IPS DF 6.9 (cell line): ENCODE measurements around the gene TCF3.

ENCODE experiments used
- DNase-seq: peaks from one replicate; pipeline ENCODE4 v3.0.0-alpha.2; 2013; ENCODE audit warnings: low read depth, low spot score
- H3K27ac ChIP-seq: one replicate; pipeline ENCODE4 v1.5.1; 2013; ENCODE audit warnings: low read length, control low read depth
- H3K27me3 ChIP-seq: 2 replicates; pipeline ENCODE4 v1.6.1; 2013; ENCODE audit warnings: mild to moderate bottlenecking, low read length; ENCODE audit not compliant: control insufficient read depth, insufficient read depth
- H3K36me3 ChIP-seq: 2 replicates; pipeline ENCODE4 v1.6.1; 2013; ENCODE audit warnings: low read length; ENCODE audit not compliant: control insufficient read depth, insufficient read depth
- H3K4me1 ChIP-seq: 2 replicates; pipeline ENCODE4 v1.6.1; 2013; ENCODE audit warnings: low read length; ENCODE audit not compliant: control insufficient read depth, insufficient read depth
- H3K4me3 ChIP-seq: 2 replicates; pipeline ENCODE4 v1.5.1; 2013; ENCODE audit warnings: mild to moderate bottlenecking, low read length
- H3K9me3 ChIP-seq: 2 replicates; pipeline ENCODE4 v1.6.1; 2013; ENCODE audit warnings: low read length, inconsistent platforms; ENCODE audit not compliant: control insufficient read depth, insufficient read depth
- WGBS: extraction: QIAGEN DNeasy Blood & Tissue Kit; methylation state at CpG from one replicate; pipeline ENCODE4 v1.1.7; 2013; ENCODE audit warnings: mixed read lengths, missing lambda C conversion rate; ENCODE audit not compliant: insufficient read length, insufficient coverage; 5-methylcytosine and 5-hydroxymethylcytosine counted together

TCF3 gene

DNA sequence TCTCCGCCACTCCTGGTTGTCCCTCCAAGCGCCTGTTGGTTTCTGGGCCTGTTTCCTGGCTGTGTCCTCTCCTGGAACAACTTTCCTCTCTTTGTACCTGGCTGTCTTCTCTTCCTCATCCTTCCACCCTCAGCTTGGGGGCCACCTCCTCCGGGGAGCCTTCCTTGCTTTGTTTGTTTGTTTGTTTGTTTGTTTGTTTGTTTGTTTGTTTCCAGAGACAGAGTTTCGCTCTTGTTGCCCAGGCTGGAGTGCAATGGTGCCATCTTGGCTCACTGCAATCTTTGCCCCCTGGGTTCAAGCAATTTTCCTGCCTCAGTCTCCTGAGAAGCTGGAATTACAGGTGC lies 6.6 kb upstream of the TCF3 start:
- Histone ChIP-seq H3K36me3 (no peaks in the 10 kb centered on the region), H3K4me3 (no peak overlapping the region), H3K9me3 (no peaks in the 10 kb centered on the region), H3K27ac (no peak overlapping the region), H3K4me1 (no peaks in the 10 kb centered on the region), H3K27me3 (no peaks in the 10 kb centered on the region)
- DNase-seq, result no peak
- WGBS, result no CpG with 5 or more reads among the region's 4 CpGs

DNA sequence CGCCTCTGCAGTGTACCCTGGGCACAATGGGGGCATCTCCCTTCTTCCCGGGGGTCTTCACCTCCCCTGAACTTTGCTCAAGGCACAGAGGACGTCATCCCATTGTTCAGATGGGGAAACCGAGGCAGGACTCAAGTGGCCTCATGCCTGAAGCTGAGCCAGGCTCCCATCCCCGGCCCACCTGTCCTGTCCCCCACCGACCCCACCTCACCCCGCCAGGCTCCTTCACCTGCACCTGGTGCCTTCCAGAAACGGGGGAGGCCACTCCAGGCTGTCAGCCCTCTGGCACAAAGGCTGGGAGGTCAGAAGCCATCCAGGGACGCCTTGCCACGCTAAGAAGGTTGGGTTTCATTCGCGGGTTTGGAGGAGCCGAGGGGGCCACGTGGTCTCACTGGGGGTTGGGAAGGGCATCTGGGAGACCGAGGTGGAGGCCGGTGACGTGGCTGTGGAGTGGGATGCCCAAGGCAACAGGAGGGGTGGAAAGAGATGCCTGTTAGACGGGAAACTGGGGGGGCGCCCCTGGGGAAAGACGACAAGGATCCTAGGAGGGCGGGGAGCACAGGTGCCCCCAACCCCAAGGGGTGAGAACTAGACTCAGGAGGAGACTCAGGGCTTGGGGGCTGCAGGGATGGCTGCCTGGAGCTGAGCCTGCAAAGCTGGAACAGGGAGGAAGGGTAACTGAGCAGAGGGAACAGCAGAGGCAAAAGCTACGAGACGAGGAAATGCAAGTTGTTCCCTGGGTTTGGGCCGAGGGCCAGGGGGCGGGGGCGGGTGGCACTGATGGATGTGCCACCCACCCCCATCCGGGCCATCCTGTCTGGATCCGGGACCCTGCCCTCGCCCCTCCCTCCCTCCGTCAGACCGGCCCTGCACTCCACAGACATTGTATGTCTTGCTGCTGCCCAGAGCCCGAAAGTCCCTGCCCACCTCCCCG lies 6.0 kb upstream of the TCF3 start:
- no peaks in the 10 kb centered on the region for H3K36me3 ChIP-seq
- H3K4me1 ChIP-seq, result no peaks in the 10 kb centered on the region
- H3K27me3 ChIP-seq, result no peaks in the 10 kb centered on the region

DNA sequence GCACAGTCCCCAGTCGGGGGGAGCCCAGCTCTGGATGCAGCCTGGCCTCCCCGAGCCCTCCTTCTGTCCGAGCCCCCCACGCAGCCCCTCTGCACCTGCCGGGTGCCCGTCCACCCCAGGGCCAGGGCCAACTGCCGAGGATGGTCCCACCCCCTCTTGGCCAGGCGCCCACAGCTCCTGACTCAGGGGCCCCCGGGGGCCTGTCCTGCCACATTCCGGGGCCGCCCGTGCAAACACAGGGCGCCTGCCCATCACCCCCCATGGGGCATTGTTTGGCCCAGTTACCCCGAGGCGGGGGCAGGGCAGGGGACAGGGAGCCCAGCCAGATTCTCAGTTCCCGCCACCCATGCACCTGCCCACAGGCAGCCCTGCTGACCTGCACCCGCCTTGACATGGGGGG lies 5.3 kb upstream of the TCF3 start:
- no peak for DNase-seq
- Histone ChIP-seq H3K36me3 (no peaks in the 10 kb centered on the region), H3K9me3 (no peaks in the 10 kb centered on the region), H3K4me3 (no peak overlapping the region), H3K27me3 (no peaks in the 10 kb centered on the region), H3K27ac (no peak overlapping the region), H3K4me1 (no peaks in the 10 kb centered on the region)
- WGBS, result no CpG with 5 or more reads among the region's 17 CpGs

More for the DNA sequence above, 6.0 kb upstream of the TCF3 start:
- H3K27ac ChIP-seq, result no peak overlapping the region
- no peak overlapping the region for H3K4me3 ChIP-seq
- WGBS, result no CpG with 5 or more reads among the region's 33 CpGs
- no peak for DNase-seq
- H3K9me3 ChIP-seq, result no peaks in the 10 kb centered on the region

DNA sequence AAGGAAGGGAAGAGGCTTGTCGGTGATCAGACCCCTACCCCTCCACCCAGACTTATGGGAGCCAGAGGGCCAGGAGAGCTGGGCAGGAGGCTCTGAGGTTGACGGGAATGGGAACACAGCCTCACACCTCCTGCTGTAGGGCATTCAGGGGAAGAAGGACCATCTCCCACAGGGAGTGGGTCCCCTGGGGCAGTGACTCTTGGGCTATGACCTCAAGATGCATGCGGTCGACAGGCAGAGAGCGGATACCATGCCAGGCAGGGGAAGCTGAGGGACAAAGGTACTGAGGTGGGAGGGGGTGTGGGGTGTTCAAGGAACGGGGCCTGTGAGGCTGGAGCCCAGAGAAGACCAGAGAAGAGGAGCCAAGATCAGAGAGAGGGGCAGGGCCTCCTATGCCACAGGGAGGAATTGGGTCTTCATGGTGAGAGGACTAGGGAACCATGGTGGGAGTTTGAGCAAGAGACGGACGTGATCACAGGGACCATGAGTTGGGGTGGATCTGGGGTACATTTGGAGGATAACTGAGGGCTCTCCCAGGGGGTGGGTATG lies 4.6 kb upstream of the TCF3 start:
- no peaks in the 10 kb centered on the region for H3K9me3 ChIP-seq
- no peak for DNase-seq
- H3K27me3 ChIP-seq, result no peaks in the 10 kb centered on the region
- no peaks in the 10 kb centered on the region for H3K4me1 ChIP-seq
- H3K36me3 ChIP-seq, result no peaks in the 10 kb centered on the region
- no peak overlapping the region for H3K4me3 ChIP-seq
- no peak overlapping the region for H3K27ac ChIP-seq
- WGBS, result no CpG with 5 or more reads among the region's 8 CpGs

DNA sequence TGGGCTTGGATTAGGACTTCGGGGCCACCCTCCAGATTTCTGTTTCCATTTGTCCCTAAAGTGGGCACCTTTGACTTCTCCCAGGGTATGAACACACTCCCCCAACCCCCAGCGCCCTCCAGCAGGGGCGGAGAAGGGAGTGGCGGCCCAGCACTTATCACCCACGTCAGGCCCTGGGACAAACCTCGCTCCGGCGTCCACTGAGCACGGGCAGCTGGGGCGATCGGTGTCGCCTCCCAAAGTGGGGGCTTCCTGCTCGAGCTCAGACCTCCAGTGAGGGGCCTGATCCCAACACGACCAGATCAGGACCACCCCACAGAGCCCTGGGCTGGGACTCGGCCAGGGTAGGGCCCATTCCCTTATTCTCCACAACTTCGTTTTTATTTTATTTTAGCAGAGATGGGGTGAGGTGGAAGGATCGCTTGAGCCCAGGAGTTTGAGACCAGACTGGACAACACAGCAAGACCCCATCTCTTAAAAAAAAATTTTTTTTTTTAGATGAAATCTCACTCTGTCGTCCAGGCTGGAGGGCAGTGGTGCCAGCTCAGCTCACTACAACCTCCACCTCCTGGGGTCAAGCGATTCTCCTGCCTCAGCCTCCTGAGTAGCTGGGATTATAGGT lies 3.7 kb upstream of the TCF3 start:
- Histone ChIP-seq H3K9me3 (no peaks in the 10 kb centered on the region), H3K27ac (no peak overlapping the region), H3K27me3 (no peaks in the 10 kb centered on the region), H3K4me3 (no peak overlapping the region), H3K4me1 (no peaks in the 10 kb centered on the region), H3K36me3 (no peaks in the 10 kb centered on the region)
- no peak for DNase-seq
- WGBS, result no CpG with 5 or more reads among the region's 19 CpGs

DNA sequence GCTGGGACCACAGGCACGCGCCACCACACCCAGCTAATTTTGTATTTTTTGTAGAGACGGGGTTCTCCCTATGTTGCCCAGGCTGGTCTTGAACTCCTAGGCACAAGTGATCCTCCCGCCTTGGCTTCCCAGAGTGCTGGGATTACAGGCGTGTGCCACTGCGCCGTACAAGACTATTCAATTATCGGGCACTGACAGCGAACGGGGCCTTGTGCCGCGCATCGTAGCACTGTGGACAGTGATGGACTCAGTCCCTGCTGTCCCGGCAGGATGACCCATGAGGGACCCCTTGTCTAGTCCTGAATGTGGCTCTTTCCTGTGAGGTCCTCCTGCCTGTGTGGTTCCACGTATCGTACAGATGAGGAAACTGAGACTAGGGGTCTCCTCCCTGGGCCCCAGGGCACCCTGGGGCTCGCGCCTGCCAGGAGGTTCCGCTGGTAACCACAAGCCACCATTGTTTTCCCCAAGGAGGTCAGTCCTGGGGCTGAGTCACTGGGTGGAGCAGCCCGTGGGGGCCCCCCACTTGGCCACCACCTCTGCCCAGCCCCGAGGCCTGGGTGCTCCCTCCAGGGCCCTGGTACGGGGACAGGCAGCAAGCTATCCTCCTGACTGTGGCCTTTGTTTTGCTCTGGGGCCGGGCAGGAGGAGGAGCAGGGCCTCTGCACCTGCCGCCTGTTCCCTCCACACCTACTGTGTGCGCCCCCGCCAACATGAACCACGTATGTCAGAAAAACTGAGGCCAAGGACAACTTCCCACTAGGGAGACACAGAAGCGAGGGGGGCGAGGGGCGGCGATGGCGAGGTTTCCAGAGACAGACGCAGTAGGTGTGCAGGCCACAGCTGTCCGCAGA lies 2.9 kb upstream of the TCF3 start:
- Histone ChIP-seq H3K4me1 (no peaks in the 10 kb centered on the region), H3K27ac (no peak overlapping the region), H3K36me3 (no peaks in the 10 kb centered on the region), H3K27me3 (no peaks in the 10 kb centered on the region), H3K9me3 (no peaks in the 10 kb centered on the region), H3K4me3 (no peak overlapping the region)
- DNase-seq, result no peak
- no CpG with 5 or more reads among the region's 34 CpGs for WGBS

DNA sequence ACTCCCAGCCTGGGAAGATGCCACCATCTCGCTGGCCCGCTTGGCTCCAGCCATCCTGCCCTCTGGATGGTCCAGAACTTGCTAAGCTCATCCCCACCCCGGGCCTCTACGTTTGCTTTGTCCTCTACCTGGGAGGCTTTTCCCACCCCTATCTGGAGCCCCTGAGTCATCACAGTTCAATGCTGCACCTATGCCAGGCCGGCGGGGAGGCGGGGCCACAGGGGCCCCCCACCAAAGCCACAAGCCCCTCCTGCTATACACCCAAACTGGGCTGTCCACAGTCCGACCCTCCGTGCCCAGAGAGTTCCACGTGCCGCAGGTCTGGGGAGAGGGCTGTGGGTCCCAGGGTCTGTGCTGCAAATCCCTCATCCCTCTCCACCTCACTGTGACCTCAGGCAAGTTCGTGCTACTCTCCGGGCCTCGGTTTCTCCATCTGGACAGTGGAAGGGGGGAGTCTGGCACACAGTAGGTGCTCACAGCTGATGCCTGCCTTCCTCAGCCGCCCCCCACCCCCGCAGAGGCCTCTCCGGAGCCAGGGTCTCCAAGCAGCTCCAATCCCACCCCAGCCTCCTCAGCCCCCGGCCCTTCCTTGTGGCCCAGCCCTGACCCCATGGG lies 1.9 kb upstream of the TCF3 start:
- Histone ChIP-seq H3K27me3 (no peaks in the 10 kb centered on the region), H3K9me3 (no peaks in the 10 kb centered on the region), H3K4me3 (no peak overlapping the region), H3K4me1 (0 out of 2 replicates have a peak, but pooled peaks cover 2% of the 10 kb centered on the region), H3K36me3 (peaks cover 3% of the 10 kb centered on the region; the same call in 1 of the 2 replicates), H3K27ac (no peak overlapping the region)
- DNase-seq, result no peak
- no CpG with 5 or more reads among the region's 18 CpGs for WGBS

DNA sequence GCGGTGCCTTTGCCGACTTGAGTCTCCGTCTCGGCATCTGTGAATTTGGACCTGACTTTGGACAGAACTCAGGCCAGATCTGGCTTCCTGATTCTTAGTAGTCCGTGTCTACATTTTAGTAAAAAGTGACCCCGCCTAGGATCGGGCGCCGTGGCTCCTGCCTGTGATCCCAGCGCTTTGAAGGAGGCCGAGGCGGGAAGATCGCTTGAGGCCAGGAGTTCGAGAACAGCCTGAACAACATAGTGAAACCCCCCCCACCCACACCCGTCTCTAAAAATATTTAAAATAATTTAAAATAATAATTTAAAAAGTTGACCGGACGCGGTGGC lies 849 bp upstream of the TCF3 start:
- Histone ChIP-seq H3K9me3 (no peaks in the 10 kb centered on the region), H3K36me3 (peaks cover 10% of the 10 kb centered on the region), H3K4me3 (peak overlapping the region; percentile 25; the same call in 1 of the 2 replicates), H3K4me1 (0 out of 2 replicates have a peak, but pooled peaks cover 2% of the 10 kb centered on the region), H3K27me3 (no peaks in the 10 kb centered on the region), H3K27ac (no peak overlapping the region)
- DNase-seq, result no peak
- no CpG with 5 or more reads among the region's 18 CpGs for WGBS

DNA sequence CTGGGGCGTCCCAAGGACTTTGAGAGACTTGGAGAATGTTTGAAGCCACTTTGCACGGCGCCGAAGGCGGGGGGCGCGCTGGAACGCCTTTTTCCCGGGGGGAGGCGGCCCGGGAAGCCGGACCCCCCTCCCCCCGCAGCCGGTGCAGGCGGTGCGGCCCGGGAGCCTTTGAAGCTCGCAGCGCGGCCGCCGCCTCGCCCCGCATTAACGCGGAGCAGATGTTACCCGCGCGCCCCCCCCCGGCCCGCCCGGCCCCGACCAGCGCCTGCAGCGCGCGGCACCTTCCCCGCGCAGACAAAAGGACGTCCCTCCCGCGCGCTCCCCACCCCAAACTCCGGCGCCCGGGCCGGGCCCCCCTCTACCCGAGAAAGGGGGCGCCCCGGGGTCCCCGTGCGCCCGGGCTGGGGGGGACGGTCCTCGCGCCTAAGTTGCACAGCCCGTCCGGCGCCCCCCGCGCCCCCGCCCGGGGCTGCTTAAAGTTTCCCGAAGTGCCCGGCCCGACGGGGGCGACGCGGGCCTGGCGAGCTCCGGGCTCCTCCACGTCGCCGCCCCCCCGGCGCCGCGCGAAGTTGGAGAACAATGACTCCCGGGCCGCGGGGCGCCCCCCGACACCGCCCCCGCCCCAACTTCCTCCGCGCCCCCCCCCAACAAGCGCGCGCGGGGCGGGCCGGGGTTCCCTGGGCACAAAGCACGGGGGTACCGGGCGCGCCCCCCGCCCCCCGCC lies 685 bp downstream of the TCF3 start:
- H3K4me3 ChIP-seq, result peak overlapping the region; percentile 82; the same call in 1 of the 2 replicates
- no peak for DNase-seq
- H3K27ac ChIP-seq, result no peak overlapping the region
- H3K27me3 ChIP-seq, result no peaks in the 10 kb centered on the region
- peaks cover 2% of the 10 kb centered on the region; the same call in 1 of the 2 replicates for H3K4me1 ChIP-seq
- H3K36me3 ChIP-seq, result peaks cover 25% of the 10 kb centered on the region
- no peaks in the 10 kb centered on the region for H3K9me3 ChIP-seq
- WGBS, result no CpG with 5 or more reads among the region's 101 CpGs
